Lung (tissue), 12 donors: ENCODE results near the gene CFAP107. TPM values are rescaled to one million over a fixed set of nuclear protein-coding genes. Genes with fewer than 3 reads are reported as not detected.
A peak's percentile ranks its signal among the peaks of the same experiment; 100 is the strongest.
"Not testable (repeated sequence)": the region's sequence is repeated elsewhere in the genome, so short reads cannot be mapped to it uniquely, and the experiment has no call there.

Source experiments
- ATAC-seq: fragments of 200-7000 bp; cut with Tn5 transposase; one replicate; pipeline ENCODE4 v1.9.1; 2020; ENCODE audit warnings: moderate number of reproducible peaks; ENCODE audit not compliant: insufficient read depth, low FRiP score
- DNase-seq, 3 donors: peaks; one replicate each; pipeline ENCODE4 v3.0.0-alpha.2; 2013 to 2017
- H3K27ac ChIP-seq, 2 donors: one replicate each; pipeline ENCODE4 v1.5.1; 2013; ENCODE audit warnings: mild to moderate bottlenecking in 2 of 2, moderate library complexity in 2 of 2, control low read depth in 1 of 2, inconsistent platforms in 1 of 2, low read depth in 1 of 2, low read length in 1 of 2
- H3K27me3 ChIP-seq, 3 donors: one replicate each; pipeline ENCODE4 v1.5.1; 2013; ENCODE audit warnings: low read length in 2 of 3; ENCODE audit not compliant: control insufficient read depth in 3 of 3, insufficient read depth in 3 of 3
- H3K36me3 ChIP-seq, 4 donors: one replicate each; pipeline ENCODE4 v1.5.1; 2013; ENCODE audit warnings: low read length in 4 of 4, mild to moderate bottlenecking in 1 of 4, moderate library complexity in 1 of 4; ENCODE audit not compliant: control insufficient read depth in 4 of 4, insufficient read depth in 4 of 4
- H3K4me1 ChIP-seq, 5 donors: one replicate each; pipeline ENCODE4 v1.5.1; 2013; ENCODE audit warnings: low read length in 5 of 5, mild to moderate bottlenecking in 2 of 5, moderate library complexity in 1 of 5; ENCODE audit not compliant: control insufficient read depth in 5 of 5, insufficient read depth in 5 of 5
- H3K4me3 ChIP-seq: one replicate; pipeline ENCODE4 v1.5.1; 2013; ENCODE audit warnings: mild to moderate bottlenecking, control low read depth, moderate library complexity
- H3K9ac ChIP-seq, 2 donors: one replicate each; pipeline ENCODE4 v1.5.1; 2013; ENCODE audit warnings: low read length in 2 of 2, control low read depth in 1 of 2; ENCODE audit not compliant: insufficient read depth in 1 of 2
- H3K9me3 ChIP-seq, 4 donors: one replicate each; pipeline ENCODE4 v1.5.1; 2013; ENCODE audit warnings: low read length in 3 of 4, mild to moderate bottlenecking in 1 of 4, moderate library complexity in 1 of 4; ENCODE audit not compliant: control insufficient read depth in 4 of 4, insufficient read depth in 3 of 4
- WGBS, 2 donors: extraction: QIAGEN DNeasy Blood & Tissue Kit; methylation state at CpG; one replicate each; pipeline ENCODE4 v1.1.7; 2013; 5-methylcytosine and 5-hydroxymethylcytosine counted together
- polyA plus RNA-seq, 2 donors: library from polyadenylated mRNA; stranded (reverse); fragments of 200-250 nt; gene quantifications; one replicate each; pipeline ENCODE4 v1.2.1, GENCODE V29; 2013
- total RNA-seq, 2 donors: library from RNA; depleted of rRNA in 1 of 2; stranded (reverse); fragments of >200 nt in 1 of 2; gene quantifications; one replicate each; pipeline ENCODE4 v1.2.1, GENCODE V29; 2014 to 2021
- TF ChIP-seq, protein P1 (sequence below): IDR thresholded peaks from 2 replicates; pipeline ENCODE4 v1.5.1; 2012; ENCODE audit warnings: mild to moderate bottlenecking; ENCODE audit errors: control extremely low read depth, extremely low read depth
- donor health status: control.
- donor health status: control.
- donor health status: Bipolar disorder and iron deficiency.
- donor health status: healthy.
- donor health status: DM: yes; HTN: yes; CAD: no.

Gene CFAP107
- total and polyA plus RNA-seq, 4 donors: 1.3 to 8.5 (median 2.4) TPM

DNA sequence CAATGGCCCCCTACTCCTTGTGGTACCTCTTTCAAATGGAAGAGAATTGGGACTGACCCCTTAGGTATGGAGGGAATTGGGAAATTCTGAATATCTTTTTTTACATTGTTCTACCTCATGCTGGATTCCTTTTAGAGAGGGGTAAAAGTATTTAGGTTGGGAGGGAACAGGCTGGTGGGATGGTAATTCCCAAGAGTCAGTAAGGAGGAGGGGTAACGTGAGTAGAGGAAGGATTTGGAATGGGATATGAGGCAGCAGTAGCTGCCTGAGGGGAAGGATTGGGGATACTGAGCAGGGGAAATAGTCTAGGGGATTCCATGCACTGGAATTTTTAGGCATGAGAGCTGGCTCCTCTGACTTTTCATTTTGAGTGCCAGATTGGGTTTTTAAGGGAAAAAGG is 33.9 kb upstream of the CFAP107 start:
- Histone ChIP-seq H3K4me1 (no peaks in the 10 kb centered on the region), H3K27ac (no peak overlapping the region), H3K4me3 (no peak overlapping the region), H3K9ac (no peak overlapping the region), H3K9me3 (no peaks in the 10 kb centered on the region), H3K36me3 (no peaks in the 10 kb centered on the region), H3K27me3 (no peaks in the 10 kb centered on the region)
- TF ChIP-seq, protein P1, sequence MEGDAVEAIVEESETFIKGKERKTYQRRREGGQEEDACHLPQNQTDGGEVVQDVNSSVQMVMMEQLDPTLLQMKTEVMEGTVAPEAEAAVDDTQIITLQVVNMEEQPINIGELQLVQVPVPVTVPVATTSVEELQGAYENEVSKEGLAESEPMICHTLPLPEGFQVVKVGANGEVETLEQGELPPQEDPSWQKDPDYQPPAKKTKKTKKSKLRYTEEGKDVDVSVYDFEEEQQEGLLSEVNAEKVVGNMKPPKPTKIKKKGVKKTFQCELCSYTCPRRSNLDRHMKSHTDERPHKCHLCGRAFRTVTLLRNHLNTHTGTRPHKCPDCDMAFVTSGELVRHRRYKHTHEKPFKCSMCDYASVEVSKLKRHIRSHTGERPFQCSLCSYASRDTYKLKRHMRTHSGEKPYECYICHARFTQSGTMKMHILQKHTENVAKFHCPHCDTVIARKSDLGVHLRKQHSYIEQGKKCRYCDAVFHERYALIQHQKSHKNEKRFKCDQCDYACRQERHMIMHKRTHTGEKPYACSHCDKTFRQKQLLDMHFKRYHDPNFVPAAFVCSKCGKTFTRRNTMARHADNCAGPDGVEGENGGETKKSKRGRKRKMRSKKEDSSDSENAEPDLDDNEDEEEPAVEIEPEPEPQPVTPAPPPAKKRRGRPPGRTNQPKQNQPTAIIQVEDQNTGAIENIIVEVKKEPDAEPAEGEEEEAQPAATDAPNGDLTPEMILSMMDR: no peak
- DNase-seq (no peak), ATAC-seq (no peak)
- 84 to 88% methylated on average over 1 of the region's 1 CpG for WGBS, 2 donors

DNA sequence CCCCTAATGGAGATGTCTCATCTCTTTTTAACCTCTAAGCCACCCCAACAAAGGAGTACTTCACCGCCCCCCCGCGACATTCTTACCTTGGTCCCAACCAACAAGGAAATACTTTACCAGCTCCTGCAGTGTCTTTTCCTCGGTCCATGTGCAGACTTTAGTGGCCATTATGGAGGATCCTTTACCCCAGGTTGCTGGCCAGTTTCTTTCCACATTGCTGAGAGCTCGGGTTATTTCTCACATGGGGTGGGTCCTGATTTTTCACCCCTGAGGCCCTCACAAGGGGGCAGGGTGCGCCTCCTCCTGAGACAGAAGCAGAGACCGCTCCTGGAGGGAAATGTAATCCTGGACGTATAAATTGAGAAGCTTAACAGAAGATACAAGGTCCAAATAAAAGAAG is 33.1 kb upstream of the CFAP107 start:
- no peak overlapping the region for H3K9ac ChIP-seq
- no peaks in the 10 kb centered on the region for H3K27me3 ChIP-seq
- H3K4me1 ChIP-seq: no peaks in the 10 kb centered on the region
- DNase-seq: no peak
- no peak for ATAC-seq
- H3K36me3 ChIP-seq: no peaks in the 10 kb centered on the region
- H3K9me3 ChIP-seq: no peaks in the 10 kb centered on the region
- H3K4me3 ChIP-seq: no peak overlapping the region
- 89 to 93% methylated on average over 8 of the region's 8 CpGs for WGBS, 2 donors
- no peak overlapping the region for H3K27ac ChIP-seq
- TF ChIP-seq, protein P1: no peak

DNA sequence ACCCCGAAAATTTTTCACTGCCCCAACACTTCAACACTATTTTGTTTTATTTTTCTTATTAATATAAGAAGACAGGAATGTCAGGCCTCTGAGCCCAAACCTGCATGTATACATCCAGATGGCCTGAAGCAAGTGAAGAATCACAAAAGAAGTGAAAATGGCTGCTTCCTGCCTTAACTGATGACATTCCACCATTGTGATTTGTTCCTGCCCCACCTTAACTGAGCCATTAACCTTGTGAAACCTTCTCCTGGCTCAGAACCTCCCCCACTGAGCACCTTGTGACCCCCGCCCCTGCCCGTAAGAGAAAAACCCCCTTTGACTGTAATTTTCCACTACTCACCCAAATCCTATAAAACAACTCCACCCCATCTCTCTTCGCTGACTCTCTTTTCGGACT is 32.3 kb upstream of the CFAP107 start:
- not testable (repeated sequence) for H3K4me3 ChIP-seq, H3K27me3 ChIP-seq, ATAC-seq, H3K9me3 ChIP-seq, H3K4me1 ChIP-seq, H3K36me3 ChIP-seq, H3K27ac ChIP-seq, H3K9ac ChIP-seq, DNase-seq
- WGBS, 2 donors: 87 to 96% methylated on average over 5 of the region's 5 CpGs

DNA sequence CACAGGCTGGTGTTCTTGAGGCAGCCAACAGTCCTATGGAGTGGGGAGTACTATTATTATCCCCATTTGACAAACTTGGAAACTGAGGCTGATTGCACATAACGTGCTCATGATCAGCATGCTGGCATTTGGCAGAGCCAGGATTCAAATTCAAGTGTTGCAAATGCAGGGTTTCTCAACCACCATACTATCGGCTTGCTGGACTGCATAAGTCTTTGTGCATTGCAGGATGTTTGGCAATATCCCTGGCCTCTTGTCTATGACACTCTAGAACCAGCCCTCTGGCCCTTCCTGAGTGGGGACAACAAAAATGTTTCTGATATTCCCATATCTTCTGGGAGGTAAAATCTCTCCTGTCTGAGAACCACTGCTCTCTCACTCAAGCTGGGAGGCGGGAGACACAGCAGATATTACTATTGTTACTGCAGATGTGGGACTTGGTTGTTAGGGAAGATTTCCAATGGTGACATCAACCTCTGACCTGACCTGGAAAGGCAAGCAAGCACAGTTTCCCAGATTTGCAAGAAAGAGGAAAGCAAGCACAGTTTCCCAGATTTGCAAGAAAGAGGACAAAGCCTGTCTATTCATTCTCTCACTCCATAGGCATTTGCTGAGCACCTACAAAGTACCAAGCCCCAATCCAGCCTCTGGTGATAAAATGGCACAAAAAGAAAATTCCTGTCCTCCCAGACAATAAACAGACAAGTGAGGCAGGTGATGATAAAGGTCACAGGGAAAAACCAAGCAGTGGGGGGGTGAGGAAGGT is 31.1 kb upstream of the CFAP107 start:
- peak in 1 of 3 donors; percentile 1 for DNase-seq
- H3K36me3 ChIP-seq: no peaks in the 10 kb centered on the region
- ATAC-seq: no peak
- no peak overlapping the region for H3K9ac ChIP-seq
- no peak overlapping the region for H3K27ac ChIP-seq
- 53 to 60% methylated on average over 3 of the region's 3 CpGs for WGBS, 2 donors
- TF ChIP-seq, protein P1: no peak
- H3K4me1 ChIP-seq: no peaks in the 10 kb centered on the region
- H3K4me3 ChIP-seq: no peak overlapping the region
- no peaks in the 10 kb centered on the region for H3K9me3 ChIP-seq
- peaks cover 0 to 4% (median 0%) of the 10 kb centered on the region in 3 donors for H3K27me3 ChIP-seq
